K562 (cell line): Measurements from ENCODE around the gene NFYC. TPM values are rescaled to one million over a fixed set of nuclear protein-coding genes. Genes with fewer than 3 reads are reported as not detected.

Experiments
- CHCHD3 ChIP-seq: fragments of 250-450 bp; sonication (Bioruptor Pico); IDR thresholded peaks from 2 replicates; pipeline ENCODE4 v2.1.2; 2022; ENCODE audit warnings: mild to moderate bottlenecking
- HIVEP1 ChIP-seq: fragments of 250-450 bp; sonication (Bioruptor Pico); IDR thresholded peaks from 2 replicates; pipeline ENCODE4 v1.4.0; 2020; ENCODE audit warnings: mild to moderate bottlenecking
- JUND ChIP-seq, 2 experiments: IDR thresholded peaks; 2 replicates in 1 of 2; 3 replicates in 1 of 2; pipeline ENCODE4 v1.6.1; 2011; ENCODE audit warnings: borderline replicate concordance in 2 of 2, low read depth in 2 of 2, low read length in 2 of 2, improper control_type of control experiment in 1 of 2, missing biosample characterization in 1 of 2, missing genetic modification characterization in 1 of 2, missing genetic modification reagents in 1 of 2
- MXI1 ChIP-seq: IDR thresholded peaks from 2 replicates; pipeline ENCODE4 v1.6.1; 2011; ENCODE audit warnings: low read depth, mild to moderate bottlenecking, improper control_type of control experiment, low read length
- SAP30 ChIP-seq: fragments of 200-600 bp; sonication (generic); IDR thresholded peaks from 2 replicates; pipeline ENCODE4 v1.6.1; 2012; ENCODE audit warnings: borderline replicate concordance, low read depth, mild to moderate bottlenecking, moderate library complexity, low read length, control low read depth, inconsistent platforms; ENCODE audit not compliant: insufficient read depth, poor library complexity, severe bottlenecking
- SETDB1 ChIP-seq: IDR thresholded peaks from one replicate; pipeline ENCODE4 v1.6.1; 2012; ENCODE audit warnings: low read length, control low read depth, inconsistent platforms
- SUPT5H ChIP-seq: fragments of 450-650 bp; IDR thresholded peaks from 2 replicates; pipeline ENCODE4 v1.6.1; 2016
- TAL1 ChIP-seq: fragments of 450-650 bp; IDR thresholded peaks from 2 replicates; pipeline ENCODE4 v1.6.1; 2016; ENCODE audit warnings: mild to moderate bottlenecking
- YBX1 ChIP-seq: fragments of 450-650 bp; IDR thresholded peaks from 2 replicates; pipeline ENCODE4 v1.7.1; 2016; ENCODE audit warnings: mild to moderate bottlenecking
- ZC3H11A ChIP-seq: IDR thresholded peaks from 2 replicates; pipeline ENCODE4 v1.6.1; 2012; ENCODE audit warnings: low read depth, low read length, improper control_type of control experiment
- ZKSCAN8 ChIP-seq: fragments of 200-800 bp; sonication (Bioruptor generic); IDR thresholded peaks from 2 replicates; pipeline ENCODE4 v1.6.1; 2016; ENCODE audit warnings: missing genetic modification characterization, missing compliant biosample characterization
- ZNF316 ChIP-seq: fragments of 450-650 bp; IDR thresholded peaks from 2 replicates; pipeline ENCODE4 v1.6.1; 2016
- ZNF518B ChIP-seq: fragments of 250-450 bp; sonication (Bioruptor Pico); IDR thresholded peaks from 2 replicates; pipeline ENCODE4 v1.5.0; 2021; ENCODE audit warnings: mild to moderate bottlenecking, moderate library complexity
- ZNF551 ChIP-seq: fragments of 250-450 bp; sonication (Bioruptor Pico); IDR thresholded peaks from 2 replicates; pipeline ENCODE4 v1.5.0; 2021; ENCODE audit warnings: mild to moderate bottlenecking, moderate library complexity
- ZNF764 ChIP-seq: fragments of 250-450 bp; sonication (Bioruptor Pico); IDR thresholded peaks from 2 replicates; pipeline ENCODE4 v1.4.0; 2020; ENCODE audit warnings: low read depth, mild to moderate bottlenecking, moderate library complexity
- ZNF79 ChIP-seq: fragments of 250-450 bp; sonication (Bioruptor Pico); IDR thresholded peaks from 2 replicates; pipeline ENCODE4 v1.4.0; 2020; ENCODE audit warnings: low read depth, mild to moderate bottlenecking, moderate library complexity
- polyA plus RNA-seq, 8 experiments: library from polyadenylated mRNA; depleted of rRNA in 4 of 8; stranded (reverse) in 5 of 8; unstranded in 3 of 8; fragments of >200 nt; fragmentation: Nextera tagmentation in 2 of 8; fragmentation: Illumina TruSeq in 1 of 8; extraction: Ambion mirVana in 2 of 8; extraction: Trizol in 1 of 8; gene quantifications; 2 replicates each; pipeline versions ENCODE4 v1.2.1 to v1.2.3, GENCODE V29; 2011 to 2014; ENCODE audit warnings: inconsistent platforms in 1 of 8, missing spikeins in 1 of 8
- total RNA-seq, 7 experiments: library from RNA; depleted of rRNA in 6 of 7; stranded (reverse); fragments of >200 nt in 6 of 7; fragmentation: Illumina TruSeq in 2 of 7; extraction: Trizol in 2 of 7; gene quantifications; 2 replicates each; pipeline versions ENCODE4 v1.2.1 to v1.2.3, GENCODE V29; 2011 to 2021; ENCODE audit warnings: low replicate concordance in 1 of 7
- TF ChIP-seq, protein P1 (sequence below): fragments of 450-650 bp; conservative IDR thresholded peaks from 2 replicates; pipeline ENCODE4 v1.6.1; 2016; ENCODE audit warnings: missing genetic modification characterization, low read depth, mild to moderate bottlenecking, missing compliant biosample characterization, moderate library complexity
- TF ChIP-seq, protein P2 (sequence below): fragments of 200-800 bp; sonication (Bioruptor generic); IDR thresholded peaks from 2 replicates; pipeline ENCODE4 v1.6.1; 2017; ENCODE audit warnings: missing genetic modification characterization, missing compliant biosample characterization
- TF ChIP-seq, protein P3 (sequence below): sonication (generic); formaldehyde crosslinking; IDR thresholded peaks from 2 replicates; pipeline ENCODE4 v1.8.1; 2023; ENCODE audit warnings: mild to moderate bottlenecking, missing genetic modification reagents

NFYC gene
- total and polyA plus RNA-seq, 9 of the 15 experiments (the other 6 are each of a cell fraction or from before 2014, with no cell fraction given): 4.8 to 59.8 (median 41.1) TPM

DNA sequence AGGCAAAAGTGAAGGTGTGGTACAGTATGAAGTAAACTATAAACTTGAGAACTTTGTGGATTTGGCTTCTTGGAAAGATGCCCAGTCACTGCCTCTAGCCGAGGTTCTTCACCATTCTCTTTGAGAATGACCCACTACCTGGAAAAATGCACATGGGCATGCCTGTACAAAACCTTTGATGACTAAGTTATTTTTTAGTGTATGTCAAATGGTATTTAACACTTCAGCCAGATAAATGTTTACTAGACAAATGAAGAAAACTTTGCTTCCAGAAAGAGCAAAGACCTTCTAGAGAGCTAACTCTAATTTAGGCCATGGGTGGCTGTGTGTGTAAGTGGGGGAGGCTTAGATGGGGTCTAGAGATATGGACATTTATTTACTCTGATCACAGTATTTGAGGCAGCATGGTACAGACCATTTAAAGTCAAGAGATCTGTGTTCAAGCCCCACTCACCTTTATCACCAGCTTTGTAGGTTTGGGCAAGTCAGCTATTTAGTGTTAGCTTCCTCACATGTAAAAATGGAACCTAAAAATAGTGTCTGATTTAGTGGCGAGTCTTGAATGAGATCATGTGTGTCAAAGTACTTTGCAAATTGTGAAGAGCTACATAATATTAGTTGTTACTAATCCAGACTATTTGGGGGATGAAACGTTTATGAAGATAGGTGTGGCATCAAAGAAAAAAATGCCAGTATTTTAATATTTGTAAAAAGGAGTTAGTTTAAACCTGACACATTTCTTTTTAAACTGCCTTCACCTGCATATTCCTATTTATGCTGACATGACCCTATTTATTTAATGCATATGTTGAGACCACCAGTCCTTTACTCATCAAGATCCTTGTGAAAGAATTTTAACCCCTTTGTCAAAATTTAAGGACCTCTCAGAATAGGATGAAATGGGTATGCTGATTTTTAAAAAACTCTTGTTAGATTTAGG, 20.2 kb downstream of the NFYC start (continued):
- no peak for TF ChIP-seq CHCHD3 (CRISPR knock-in tag)
- TF ChIP-seq YBX1: no peak
- TF ChIP-seq JUND (IDR thresholded peaks at IDR 0.05; ENCODE audit: borderline replicate concordance, low read depth, low read length): peak; percentile 15; the same call in 1 of the 2 replicates
- peak; percentile 44; the same call in 2 of the 3 replicates for TF ChIP-seq JUND (tag; IDR thresholded peaks at IDR 0.05; ENCODE audit: borderline replicate concordance, low read depth, low read length)
- TF ChIP-seq HIVEP1: no peak
- no peak for TF ChIP-seq ZNF764 (CRISPR knock-in tag)
- no peak for TF ChIP-seq SAP30
- TF ChIP-seq, protein P1, sequence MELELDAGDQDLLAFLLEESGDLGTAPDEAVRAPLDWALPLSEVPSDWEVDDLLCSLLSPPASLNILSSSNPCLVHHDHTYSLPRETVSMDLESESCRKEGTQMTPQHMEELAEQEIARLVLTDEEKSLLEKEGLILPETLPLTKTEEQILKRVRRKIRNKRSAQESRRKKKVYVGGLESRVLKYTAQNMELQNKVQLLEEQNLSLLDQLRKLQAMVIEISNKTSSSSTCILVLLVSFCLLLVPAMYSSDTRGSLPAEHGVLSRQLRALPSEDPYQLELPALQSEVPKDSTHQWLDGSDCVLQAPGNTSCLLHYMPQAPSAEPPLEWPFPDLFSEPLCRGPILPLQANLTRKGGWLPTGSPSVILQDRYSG: no peak
- no peak for TF ChIP-seq ZC3H11A
- no peak for TF ChIP-seq ZNF79
- TF ChIP-seq TAL1: no peak
- TF ChIP-seq, protein P2, sequence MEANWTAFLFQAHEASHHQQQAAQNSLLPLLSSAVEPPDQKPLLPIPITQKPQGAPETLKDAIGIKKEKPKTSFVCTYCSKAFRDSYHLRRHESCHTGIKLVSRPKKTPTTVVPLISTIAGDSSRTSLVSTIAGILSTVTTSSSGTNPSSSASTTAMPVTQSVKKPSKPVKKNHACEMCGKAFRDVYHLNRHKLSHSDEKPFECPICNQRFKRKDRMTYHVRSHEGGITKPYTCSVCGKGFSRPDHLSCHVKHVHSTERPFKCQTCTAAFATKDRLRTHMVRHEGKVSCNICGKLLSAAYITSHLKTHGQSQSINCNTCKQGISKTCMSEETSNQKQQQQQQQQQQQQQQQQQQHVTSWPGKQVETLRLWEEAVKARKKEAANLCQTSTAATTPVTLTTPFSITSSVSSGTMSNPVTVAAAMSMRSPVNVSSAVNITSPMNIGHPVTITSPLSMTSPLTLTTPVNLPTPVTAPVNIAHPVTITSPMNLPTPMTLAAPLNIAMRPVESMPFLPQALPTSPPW (CRISPR knock-in tag): peak; percentile 33; the same call in 1 of the 2 replicates
- TF ChIP-seq ZKSCAN8 (CRISPR knock-in tag): no peak
- TF ChIP-seq SUPT5H: no peak
- TF ChIP-seq MXI1: no peak
- TF ChIP-seq ZNF551 (CRISPR knock-in tag): no peak
- TF ChIP-seq, protein P3, sequence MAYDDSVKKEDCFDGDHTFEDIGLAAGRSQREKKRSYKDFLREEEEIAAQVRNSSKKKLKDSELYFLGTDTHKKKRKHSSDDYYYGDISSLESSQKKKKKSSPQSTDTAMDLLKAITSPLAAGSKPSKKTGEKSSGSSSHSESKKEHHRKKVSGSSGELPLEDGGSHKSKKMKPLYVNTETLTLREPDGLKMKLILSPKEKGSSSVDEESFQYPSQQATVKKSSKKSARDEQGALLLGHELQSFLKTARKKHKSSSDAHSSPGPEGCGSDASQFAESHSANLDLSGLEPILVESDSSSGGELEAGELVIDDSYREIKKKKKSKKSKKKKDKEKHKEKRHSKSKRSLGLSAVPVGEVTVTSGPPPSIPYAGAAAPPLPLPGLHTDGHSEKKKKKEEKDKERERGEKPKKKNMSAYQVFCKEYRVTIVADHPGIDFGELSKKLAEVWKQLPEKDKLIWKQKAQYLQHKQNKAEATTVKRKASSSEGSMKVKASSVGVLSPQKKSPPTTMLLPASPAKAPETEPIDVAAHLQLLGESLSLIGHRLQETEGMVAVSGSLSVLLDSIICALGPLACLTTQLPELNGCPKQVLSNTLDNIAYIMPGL: no peak
- no peak for TF ChIP-seq SETDB1
- no peak for TF ChIP-seq ZNF518B (CRISPR knock-in tag)
- TF ChIP-seq ZNF316: peak; percentile 94
